K562 (cell line): ENCODE results near the gene ZFP62.

Experiments used
- CHD2 ChIP-seq: IDR thresholded peaks from 2 replicates; pipeline ENCODE4 v1.6.1; 2011; ENCODE audit warnings: low read depth, low read length
- CTCF ChIP-seq, 3 experiments: IDR thresholded peaks in 2 of 3; conservative IDR thresholded peaks in 1 of 3; 2 replicates each; pipeline ENCODE4 v1.5.1; 2011 to 2012; ENCODE audit warnings: low read length in 3 of 3, mild to moderate bottlenecking in 3 of 3, control low read depth in 2 of 3, improper control_type of control experiment in 1 of 3, inconsistent platforms in 1 of 3, low read depth in 1 of 3, mixed read lengths in 1 of 3, moderate library complexity in 1 of 3; ENCODE audit not compliant: insufficient read depth in 2 of 3
- GABPA ChIP-seq: fragments of 200-800 bp; sonication (Bioruptor generic); conservative IDR thresholded peaks from 2 replicates; pipeline ENCODE4 v1.6.1; 2016; ENCODE audit warnings: low read depth, missing genetic modification characterization, missing compliant biosample characterization
- HNRNPK ChIP-seq: fragments of 200-400 bp; formaldehyde crosslinking; IDR thresholded peaks from one replicate; pipeline ENCODE4 v1.6.1; 2018; ENCODE audit warnings: mild to moderate bottlenecking, low read depth, low read length; ENCODE audit not compliant: poor library complexity, severe bottlenecking
- KAT7 ChIP-seq: sonication (generic); formaldehyde crosslinking; IDR thresholded peaks from 2 replicates; pipeline ENCODE4 v1.8.0; 2022; ENCODE audit warnings: missing genetic modification reagents, mild to moderate bottlenecking, borderline replicate concordance
- MYNN ChIP-seq, 2 experiments: sonication (generic); formaldehyde crosslinking in 1 of 2; IDR thresholded peaks; 2 replicates each; pipeline versions ENCODE4 v1.5.0 to v1.6.1; 2016 to 2020; ENCODE audit warnings: antibody characterized with exemption in 1 of 2, missing genetic modification reagents in 1 of 2
- PCBP1 ChIP-seq: fragments of 200-400 bp; formaldehyde crosslinking; IDR thresholded peaks from 2 replicates; pipeline ENCODE4 v1.6.1; 2018; ENCODE audit warnings: mild to moderate bottlenecking, low read depth, low read length; ENCODE audit not compliant: poor library complexity, severe bottlenecking
- POLR2A ChIP-seq: fragments of 450-650 bp; conservative IDR thresholded peaks from 2 replicates; pipeline ENCODE4 v1.6.1; 2016
- SIN3A ChIP-seq, 2 experiments: fragments of 150-350 bp in 1 of 2; IDR thresholded peaks; 2 replicates each; pipeline ENCODE4 v1.6.1; 2011 to 2016; ENCODE audit warnings: borderline replicate concordance in 2 of 2, low read depth in 2 of 2, low read length in 2 of 2, mild to moderate bottlenecking in 2 of 2, moderate library complexity in 2 of 2; ENCODE audit not compliant: control insufficient read depth in 1 of 2
- ZNF146 ChIP-seq: IDR thresholded peaks from one replicate; pipeline ENCODE4 v1.6.1; 2018; ENCODE audit warnings: missing compliant biosample characterization; ENCODE audit not compliant: unreplicated experiment
- ZNF77 ChIP-seq: fragments of 250-450 bp; sonication (Bioruptor Pico); IDR thresholded peaks from 2 replicates; pipeline ENCODE4 v1.5.0; 2020
- TF ChIP-seq, protein P1 (sequence below): fragments of 250-450 bp; sonication (Bioruptor Pico); IDR thresholded peaks from 2 replicates; pipeline ENCODE4 v1.8.0; 2022; ENCODE audit warnings: moderate library complexity, mild to moderate bottlenecking, inconsistent platforms

DNA sequence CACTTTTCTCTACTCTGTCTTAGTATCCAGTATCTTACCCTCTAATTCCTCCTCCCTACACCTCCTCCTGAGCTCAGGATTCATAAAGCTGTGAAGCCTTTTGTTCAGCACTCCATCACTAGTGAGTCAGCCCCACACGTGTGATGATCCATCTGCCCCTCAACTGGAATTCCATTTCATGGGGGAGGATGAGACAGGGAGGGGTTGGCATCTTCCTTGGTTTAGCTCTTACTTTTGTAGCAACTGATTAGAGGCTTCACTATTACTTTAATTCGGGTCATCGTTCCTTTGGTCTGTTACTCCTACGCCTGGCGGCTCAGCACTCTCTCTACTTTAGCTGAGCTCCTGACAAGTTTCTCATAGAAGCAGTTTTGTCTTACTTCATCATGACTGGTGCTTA is 49.7 kb upstream of the ZFP62 start:
- TF ChIP-seq ZNF146 (CRISPR knock-in tag) (no peak), HNRNPK (no peak), CTCF (IDR thresholded peaks at IDR 0.05 in 2 of 3, conservative IDR thresholded peaks at IDR 0.05 in 1 of 3; ENCODE audit: insufficient read depth in 2 of 3, low read depth in 1 of 3, low read length in 3 of 3) (no peak), KAT7 (CRISPR knock-in tag) (no peak), CHD2 (no peak), SIN3A (IDR thresholded peaks at IDR 0.05; ENCODE audit: borderline replicate concordance in 2 of 2, control insufficient read depth in 1 of 2, low read depth in 2 of 2, low read length in 2 of 2) (no peak), MYNN (IDR thresholded peaks at IDR 0.05) (no peak), MYNN (CRISPR knock-in tag; IDR thresholded peaks at IDR 0.05) (no peak), ZNF77 (CRISPR knock-in tag) (no peak), GABPA (no peak), POLR2A (no peak), PCBP1 (no peak)
- TF ChIP-seq, protein P1, sequence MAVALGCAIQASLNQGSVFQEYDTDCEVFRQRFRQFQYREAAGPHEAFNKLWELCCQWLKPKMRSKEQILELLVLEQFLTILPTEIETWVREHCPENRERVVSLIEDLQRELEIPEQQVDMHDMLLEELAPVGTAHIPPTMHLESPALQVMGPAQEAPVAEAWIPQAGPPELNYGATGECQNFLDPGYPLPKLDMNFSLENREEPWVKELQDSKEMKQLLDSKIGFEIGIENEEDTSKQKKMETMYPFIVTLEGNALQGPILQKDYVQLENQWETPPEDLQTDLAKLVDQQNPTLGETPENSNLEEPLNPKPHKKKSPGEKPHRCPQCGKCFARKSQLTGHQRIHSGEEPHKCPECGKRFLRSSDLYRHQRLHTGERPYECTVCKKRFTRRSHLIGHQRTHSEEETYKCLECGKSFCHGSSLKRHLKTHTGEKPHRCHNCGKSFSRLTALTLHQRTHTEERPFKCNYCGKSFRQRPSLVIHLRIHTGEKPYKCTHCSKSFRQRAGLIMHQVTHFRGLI = no peak
